Fibroblast of the aortic adventitia (primary cell): ENCODE results near the gene OR7C1. TPM values are rescaled to one million over a fixed set of nuclear protein-coding genes. Genes with fewer than 3 reads are reported as not detected.
"Not testable (repeated sequence)": the region's sequence is repeated elsewhere in the genome, so short reads cannot be mapped to it uniquely, and the experiment has no call there.

Experiments
- DNase-seq: peaks from one replicate; pipeline ENCODE4 v3.0.0-alpha.2; 2010; ENCODE audit warnings: low read depth
- H3K4me3 ChIP-seq: 2 replicates; pipeline ENCODE4 v1.5.1; 2011; ENCODE audit warnings: low read depth, mild to moderate bottlenecking, control low read depth, low read length, moderate library complexity
- CTCF ChIP-seq: IDR thresholded peaks from 2 replicates; pipeline ENCODE4 v1.5.1; 2011; ENCODE audit warnings: mild to moderate bottlenecking, low read length, control low read depth, inconsistent platforms; ENCODE audit not compliant: insufficient read depth
- total RNA-seq: library from RNA; depleted of rRNA; stranded (reverse); fragments of >200 nt; gene quantifications from 2 replicates; pipeline ENCODE4 v1.2.3, GENCODE V29; 2012; ENCODE audit warnings: low replicate concordance

OR7C1 gene
- total RNA-seq, 1 donor, result not detected

GRCh38 chr19:14786421-14786851 lies 48.5 kb downstream of the OR7C1 start:
- H3K4me3 ChIP-seq, result no peak overlapping the region
- DNase-seq, result no peak

GRCh38 chr19:14785102-14785793 lies 49.7 kb downstream of the OR7C1 start:
- not testable (repeated sequence) for DNase-seq, H3K4me3 ChIP-seq

More at GRCh38 chr19:14786421-14786851, 48.5 kb downstream of the OR7C1 start:
- TF ChIP-seq CTCF, result peak; percentile 45

GRCh38 chr19:14784730-14785101 lies 50.3 kb downstream of the OR7C1 start:
- DNase-seq, result not testable (repeated sequence)

GRCh38 chr19:14783410-14783998 lies 51.5 kb downstream of the OR7C1 start:
- H3K4me3 ChIP-seq, DNase-seq: not testable (repeated sequence)

More at GRCh38 chr19:14784730-14785101, 50.3 kb downstream of the OR7C1 start:
- not testable (repeated sequence) for H3K4me3 ChIP-seq

GRCh38 chr19:14782626-14783409 lies 52.2 kb downstream of the OR7C1 start:
- H3K4me3 ChIP-seq, result no peak overlapping the region
- no peak for DNase-seq
- TF ChIP-seq CTCF, result no peak

GRCh38 chr19:14781713-14782536 lies 53.1 kb downstream of the OR7C1 start:
- DNase-seq, result not testable (repeated sequence)

GRCh38 chr19:14780622-14781225 lies 54.3 kb downstream of the OR7C1 start:
- not testable (repeated sequence) for DNase-seq, H3K4me3 ChIP-seq

More at GRCh38 chr19:14781713-14782536, 53.1 kb downstream of the OR7C1 start:
- not testable (repeated sequence) for H3K4me3 ChIP-seq

- TF ChIP-seq CTCF, result no peak
- H3K4me3 ChIP-seq, result no peak overlapping the region
- no peak for DNase-seq
These were observed 55.8 kb downstream of the OR7C1 start for GRCh38 chr19:14779151-14779550.

GRCh38 chr19:14778110-14778845 lies 56.7 kb downstream of the OR7C1 start, which contains the start of gene ADGRE2:
TSS of gene ADGRE2 (minus strand) at chr19:14778560. CDS start at chr19:14776756, 1,804 bp downstream.
- not testable (repeated sequence) for DNase-seq

GRCh38 chr19:14777645-14778044 lies 57.3 kb downstream of the OR7C1 start:
- DNase-seq, H3K4me3 ChIP-seq: not testable (repeated sequence)

More at GRCh38 chr19:14778110-14778845, 56.7 kb downstream of the OR7C1 start, which contains the start of gene ADGRE2:
- H3K4me3 ChIP-seq, result not testable (repeated sequence)
